NT2/D1 (cell line): Measurements from ENCODE around the gene RIC1.

ENCODE experiments used
- DNase-seq: peaks from one replicate; pipeline ENCODE4 v3.0.0-alpha.2; 2011; ENCODE audit warnings: low read depth, low spot score
- H3K27me3 ChIP-seq: 2 replicates; pipeline ENCODE4 v1.6.0; 2011; ENCODE audit warnings: mild to moderate bottlenecking; ENCODE audit not compliant: insufficient read length, insufficient read depth
- H3K36me3 ChIP-seq: 2 replicates; pipeline ENCODE4 v1.6.1; 2011; ENCODE audit warnings: mild to moderate bottlenecking, low read length, mixed read lengths; ENCODE audit not compliant: insufficient read depth, insufficient read length
- H3K4me1 ChIP-seq: 2 replicates; pipeline ENCODE4 v1.5.1; 2011; ENCODE audit not compliant: insufficient read depth, insufficient read length
- H3K4me3 ChIP-seq: 2 replicates; pipeline ENCODE4 v1.5.1; 2011; ENCODE audit warnings: low read depth; ENCODE audit not compliant: insufficient read length
- H3K9ac ChIP-seq: 2 replicates; pipeline ENCODE4 v1.6.0; 2011; ENCODE audit warnings: low read depth; ENCODE audit not compliant: insufficient read length
- H3K9me3 ChIP-seq: 2 replicates; pipeline ENCODE4 v1.5.1; 2011; ENCODE audit warnings: mild to moderate bottlenecking, low read length; ENCODE audit not compliant: insufficient read depth
- SUZ12 ChIP-seq: IDR thresholded peaks from 2 replicates; pipeline ENCODE4 v1.6.1; 2011; ENCODE audit not compliant: insufficient read length, insufficient read depth; ENCODE audit errors: extremely low read depth
- YY1 ChIP-seq: IDR thresholded peaks from 2 replicates; pipeline ENCODE4 v1.6.1; 2011; ENCODE audit not compliant: insufficient read length, insufficient read depth
- ZNF274 ChIP-seq: IDR thresholded peaks from 2 replicates; pipeline ENCODE4 v1.6.1; 2011; ENCODE audit warnings: mild to moderate bottlenecking, low read depth, low read length

Gene RIC1

GRCh38 chr9:5786370-5787127 lies 157.6 kb downstream of the RIC1 start:
- no peak overlapping the region for H3K4me3 ChIP-seq
- no peak overlapping the region for H3K9ac ChIP-seq
- peaks cover 14% of the 10 kb centered on the region for H3K36me3 ChIP-seq
- no peaks in the 10 kb centered on the region for H3K4me1 ChIP-seq
- no peaks in the 10 kb centered on the region for H3K27me3 ChIP-seq
- DNase-seq: no peak
- TF ChIP-seq YY1 (no peak), SUZ12 (no peak), ZNF274 (no peak)
- no peaks in the 10 kb centered on the region for H3K9me3 ChIP-seq

GRCh38 chr9:5787220-5787619 lies 158.3 kb downstream of the RIC1 start:
- Histone ChIP-seq H3K36me3 (peaks cover 14% of the 10 kb centered on the region), H3K9me3 (no peaks in the 10 kb centered on the region)
- DNase-seq: no peak

GRCh38 chr9:5787759-5788302 lies 158.9 kb downstream of the RIC1 start:
- Histone ChIP-seq H3K9me3 (no peaks in the 10 kb centered on the region), H3K4me3 (no peak overlapping the region), H3K9ac (no peak overlapping the region), H3K36me3 (peaks cover 14% of the 10 kb centered on the region), H3K4me1 (no peaks in the 10 kb centered on the region), H3K27me3 (no peaks in the 10 kb centered on the region)
- TF ChIP-seq SUZ12 (no peak), ZNF274 (no peak)
- DNase-seq: no peak

More at GRCh38 chr9:5787220-5787619, 158.3 kb downstream of the RIC1 start:
- no peaks in the 10 kb centered on the region for H3K4me1 ChIP-seq
- no peak overlapping the region for H3K9ac ChIP-seq
- no peak overlapping the region for H3K4me3 ChIP-seq
- no peaks in the 10 kb centered on the region for H3K27me3 ChIP-seq
- no peak for TF ChIP-seq ZNF274
- TF ChIP-seq SUZ12: no peak
- no peak for TF ChIP-seq YY1

GRCh38 chr9:5789489-5789888 lies 160.6 kb downstream of the RIC1 start:
- H3K4me3 ChIP-seq: no peak overlapping the region
- H3K27me3 ChIP-seq: no peaks in the 10 kb centered on the region
- H3K36me3 ChIP-seq: peaks cover 14% of the 10 kb centered on the region
- no peaks in the 10 kb centered on the region for H3K4me1 ChIP-seq
- no peaks in the 10 kb centered on the region for H3K9me3 ChIP-seq
- no peak overlapping the region for H3K9ac ChIP-seq
- DNase-seq: no peak
- TF ChIP-seq SUZ12: no peak
- no peak for TF ChIP-seq ZNF274
- no peak for TF ChIP-seq YY1

- no peak for DNase-seq
- Histone ChIP-seq H3K9ac (no peak overlapping the region), H3K36me3 (peaks cover 10% of the 10 kb centered on the region), H3K4me1 (no peaks in the 10 kb centered on the region), H3K4me3 (no peak overlapping the region), H3K9me3 (no peaks in the 10 kb centered on the region), H3K27me3 (no peaks in the 10 kb centered on the region)
- TF ChIP-seq SUZ12 (no peak), YY1 (no peak), ZNF274 (no peak)
Observed at GRCh38 chr9:5790923-5791322, 162.0 kb downstream of the RIC1 start.

- DNase-seq: no peak
- Histone ChIP-seq H3K4me1 (no peaks in the 10 kb centered on the region), H3K9me3 (no peaks in the 10 kb centered on the region), H3K36me3 (peaks cover 7% of the 10 kb centered on the region), H3K27me3 (no peaks in the 10 kb centered on the region), H3K9ac (no peak overlapping the region), H3K4me3 (no peak overlapping the region)
- TF ChIP-seq SUZ12: no peak
- TF ChIP-seq ZNF274: no peak
Observed at GRCh38 chr9:5791870-5792269, 163.0 kb downstream of the RIC1 start.

- Histone ChIP-seq H3K4me3 (no peak overlapping the region), H3K9ac (no peak overlapping the region), H3K27me3 (no peaks in the 10 kb centered on the region), H3K36me3 (peaks cover 2% of the 10 kb centered on the region), H3K4me1 (no peaks in the 10 kb centered on the region), H3K9me3 (no peaks in the 10 kb centered on the region)
- TF ChIP-seq ZNF274: no peak
- DNase-seq: no peak
Observed at GRCh38 chr9:5793812-5794211, 164.9 kb downstream of the RIC1 start.
